GM18505 (cell line): ENCODE data around the gene STARD13.

ENCODE experiments used
- ATAC-seq: cut with Tn5 transposase; IDR thresholded peaks from one replicate; pipeline ENCODE4 v1.9.1; 2021; ENCODE audit not compliant: unreplicated experiment
- POLR2A ChIP-seq: IDR thresholded peaks from 4 replicates; pipeline ENCODE4 v1.6.1; 2011; ENCODE audit warnings: borderline replicate concordance; ENCODE audit not compliant: insufficient read depth, insufficient read length; ENCODE audit errors: extremely low read depth

STARD13 gene

GRCh38 chr13:33078263-33078662, 207.3 kb downstream of the STARD13 start:
- TF ChIP-seq POLR2A = no peak
- no peak for ATAC-seq

- ATAC-seq = no peak
Observed at GRCh38 chr13:33076001-33076992, 209.3 kb downstream of the STARD13 start.

GRCh38 chr13:33073338-33073737, 212.2 kb downstream of the STARD13 start:
- no peak for ATAC-seq
- no peak for TF ChIP-seq POLR2A

More at GRCh38 chr13:33076001-33076992, 209.3 kb downstream of the STARD13 start:
- TF ChIP-seq POLR2A = no peak

GRCh38 chr13:33072759-33073158, 212.8 kb downstream of the STARD13 start:
- TF ChIP-seq POLR2A = no peak
- no peak for ATAC-seq

- no peak for ATAC-seq
Observed at GRCh38 chr13:33072282-33072681, 213.3 kb downstream of the STARD13 start.

GRCh38 chr13:33070713-33071112, 214.8 kb downstream of the STARD13 start:
- ATAC-seq = no peak
- TF ChIP-seq POLR2A = no peak

More at GRCh38 chr13:33072282-33072681, 213.3 kb downstream of the STARD13 start:
- TF ChIP-seq POLR2A = no peak

- ATAC-seq = no peak
- TF ChIP-seq POLR2A = no peak
Observed at GRCh38 chr13:33069365-33069764, 216.2 kb downstream of the STARD13 start.

GRCh38 chr13:33066329-33066728, 219.2 kb downstream of the STARD13 start:
- TF ChIP-seq POLR2A = no peak
- ATAC-seq = no peak

- no peak for ATAC-seq
- no peak for TF ChIP-seq POLR2A
Observed at GRCh38 chr13:33060815-33061214, 224.7 kb downstream of the STARD13 start.

GRCh38 chr13:33058776-33059327, 226.7 kb downstream of the STARD13 start:
- no peak for TF ChIP-seq POLR2A
- ATAC-seq = no peak

GRCh38 chr13:33057019-33057780, 228.4 kb downstream of the STARD13 start:
- peak; percentile 69 for ATAC-seq

GRCh38 chr13:33053397-33054066, 232.0 kb downstream of the STARD13 start:
- no peak for ATAC-seq
- TF ChIP-seq POLR2A = no peak

More at GRCh38 chr13:33057019-33057780, 228.4 kb downstream of the STARD13 start:
- no peak for TF ChIP-seq POLR2A
